ENCODE results near the gene FCN2.

- TF ChIP-seq CTCF (IDR thresholded peaks at IDR 0.05) (no peak), EZH2phosphoT487 (IDR thresholded peaks at IDR 0.05) (no peak), EZH2 (IDR thresholded peaks at IDR 0.05) (no peak)
Measured at GRCh38 chr9:134882204-134882785, 1.7 kb downstream of the FCN2 start.

Data from neural progenitor cell (in vitro differentiated cells).